HCT116 (cell line): Measurements from ENCODE around the gene PAGE4. TPM values are rescaled to one million over a fixed set of nuclear protein-coding genes. Genes with fewer than 3 reads are reported as not detected.

ENCODE experiments used
- ATF3 ChIP-seq: IDR thresholded peaks from 2 replicates; pipeline ENCODE4 v1.6.1; 2012
- CTCF ChIP-seq, 3 experiments: fragments of 200-600 bp in 1 of 3; sonication (generic) in 1 of 3; IDR thresholded peaks in 2 of 3; conservative IDR thresholded peaks in 1 of 3; 2 replicates each; pipeline ENCODE4 v1.5.1; 2012 to 2017; ENCODE audit warnings: low read depth in 2 of 3, low read length in 2 of 3, antibody characterized with exemption in 1 of 3, borderline replicate concordance in 1 of 3, control low read depth in 1 of 3, mild to moderate bottlenecking in 1 of 3, mixed read lengths in 1 of 3, mixed run types in 1 of 3, moderate library complexity in 1 of 3; ENCODE audit not compliant: insufficient read depth in 1 of 3
- EZH2phosphoT487 ChIP-seq: fragments of 200-600 bp; IDR thresholded peaks from 2 replicates; pipeline ENCODE4 v1.6.1; 2018; ENCODE audit warnings: antibody characterized with exemption, borderline replicate concordance
- SP1 ChIP-seq: IDR thresholded peaks from 2 replicates; pipeline ENCODE4 v1.6.1; 2012; ENCODE audit warnings: low read depth
- ZFX ChIP-seq: fragments of 450-650 bp; IDR thresholded peaks from 2 replicates; pipeline ENCODE4 v1.6.1; 2017
- total RNA-seq: library from RNA; stranded (reverse); gene quantifications from one replicate; pipeline ENCODE4 v1.2.1, GENCODE V29; 2021; ENCODE audit not compliant: unreplicated experiment

Gene PAGE4
- total RNA-seq, 1 experiment from 2014 or later, result not detected

- TF ChIP-seq CTCF (IDR thresholded peaks at IDR 0.05 in 2 of 3, conservative IDR thresholded peaks at IDR 0.05 in 1 of 3; ENCODE audit: borderline replicate concordance in 1 of 3, insufficient read depth in 1 of 3, low read depth in 2 of 3, low read length in 2 of 3), result no peak
- no peak for TF ChIP-seq ZFX
- TF ChIP-seq ATF3, result no peak
- no peak for TF ChIP-seq SP1
- no peak for TF ChIP-seq EZH2phosphoT487
- TF ChIP-seq, all 23 proteins: peak for 0
Observed at GRCh38 chrX:49880668-49881067, 51.6 kb downstream of the PAGE4 start (continued).

Other genes starting within 250 kb of the PAGE4 start
- gene GAGE12H, start 249.4 kb upstream of the PAGE4 start, total RNA-seq, result not detected
- 0.52 TPM for gene GAGE2A, start 239.8 kb upstream of the PAGE4 start, total RNA-seq
- gene GAGE1, start 230.3 kb upstream of the PAGE4 start, total RNA-seq, result 0.17 TPM
- gene PAGE1, start 133.3 kb upstream of the PAGE4 start, total RNA-seq, result not detected
- gene USP27X, start 50.2 kb downstream of the PAGE4 start, total RNA-seq, result 3.5 TPM
- 6.1 TPM for gene CLCN5, start 93.3 kb downstream of the PAGE4 start, total RNA-seq